Testis (tissue), 3 donors: ENCODE results near the gene TMEM63A. TPM values are rescaled to one million over a fixed set of nuclear protein-coding genes. Genes with fewer than 3 reads are reported as not detected.

ENCODE experiments used
- DNase-seq: peaks from one replicate; pipeline ENCODE4 v3.0.0-alpha.2; 2019
- H3K27ac ChIP-seq, 2 donors: fragments of 200-600 bp; sonication (generic); one replicate each; pipeline ENCODE4 v1.5.1; 2019
- H3K27me3 ChIP-seq: fragments of 200-600 bp; sonication (generic); one replicate; pipeline ENCODE4 v1.5.1; 2019
- H3K36me3 ChIP-seq: fragments of 200-600 bp; sonication (generic); one replicate; pipeline ENCODE4 v1.5.1; 2017; ENCODE audit warnings: low read depth; ENCODE audit errors: missing control alignments
- H3K4me1 ChIP-seq: fragments of 200-600 bp; sonication (generic); one replicate; pipeline ENCODE4 v1.5.1; 2019
- H3K4me3 ChIP-seq, 2 donors: fragments of 200-600 bp; sonication (generic); one replicate each; pipeline ENCODE4 v1.5.1; 2017 to 2019
- H3K9me3 ChIP-seq: fragments of 200-600 bp; sonication (generic); one replicate; pipeline ENCODE4 v1.5.1; 2017
- POLR2A ChIP-seq: fragments of 450-650 bp; IDR thresholded peaks from one replicate; pipeline ENCODE4 v1.6.1; 2017; ENCODE audit warnings: antibody characterized with exemption, mild to moderate bottlenecking, moderate library complexity
- whole genome bisulfite sequencing, 2 donors: methylation state at CpG; one replicate each; pipeline ENCODE4 v1.1.5; 2018; 5-methylcytosine and 5-hydroxymethylcytosine counted together
- intact Hi-C: fragments of 100-400 bp; cut with DNase I; formaldehyde crosslinking; loops from one replicate; pipeline ENCODE4 v1.15.1; 2023; ENCODE audit warnings: low total_unique reads
- polyA plus RNA-seq: library from polyadenylated mRNA; stranded (reverse); fragments of 350-450 nt; fragmentation: Illumina TruSeq; extraction: RNeasy Lipid Tissue Mini Kit (QIAGEN cat#74804); gene quantifications from one replicate; pipeline ENCODE4 v1.2.3, GENCODE V29; 2014; ENCODE audit warnings: low read depth, low replicate concordance; ENCODE audit not compliant: insufficient read depth
- total RNA-seq, 2 donors: library from RNA; depleted of rRNA; stranded (reverse); fragments of >200 nt; gene quantifications; one replicate each; pipeline ENCODE4 v1.2.3, GENCODE V29; 2016
- TF ChIP-seq, protein P1 (sequence below), 3 experiments: fragments of 450-650 bp in 2 of 3; fragments of 200-600 bp in 1 of 3; sonication (generic) in 1 of 3; IDR thresholded peaks; one replicate each; pipeline ENCODE4 v1.5.1; 2016 to 2019; ENCODE audit warnings: antibody characterized with exemption in 3 of 3, mild to moderate bottlenecking in 2 of 3, moderate library complexity in 1 of 3

Gene TMEM63A
- total and polyA plus RNA-seq, 3 donors from 2014 or later = 13.6 to 51.7 (median 46.9) TPM

DNA sequence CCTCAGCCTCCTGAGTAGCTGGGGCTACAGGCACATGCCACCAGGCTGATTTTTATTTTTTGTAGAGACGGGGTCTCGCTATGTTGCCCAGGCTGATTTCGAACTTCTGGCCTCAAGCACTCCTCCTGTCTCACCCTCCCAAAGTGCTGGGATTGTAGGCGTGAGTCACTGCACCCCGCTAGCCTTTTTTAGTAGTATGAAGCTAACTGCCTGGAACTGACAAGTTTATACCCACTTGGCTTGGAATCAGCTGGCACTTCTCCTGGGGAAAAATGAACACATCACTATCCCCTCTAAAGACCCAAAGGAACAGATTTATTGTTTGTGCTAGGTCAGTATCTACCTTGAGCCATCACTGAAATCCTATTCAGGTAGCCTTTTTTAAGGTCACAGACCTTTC is 19.0 kb downstream of the TMEM63A start:
- TF ChIP-seq, protein P1, sequence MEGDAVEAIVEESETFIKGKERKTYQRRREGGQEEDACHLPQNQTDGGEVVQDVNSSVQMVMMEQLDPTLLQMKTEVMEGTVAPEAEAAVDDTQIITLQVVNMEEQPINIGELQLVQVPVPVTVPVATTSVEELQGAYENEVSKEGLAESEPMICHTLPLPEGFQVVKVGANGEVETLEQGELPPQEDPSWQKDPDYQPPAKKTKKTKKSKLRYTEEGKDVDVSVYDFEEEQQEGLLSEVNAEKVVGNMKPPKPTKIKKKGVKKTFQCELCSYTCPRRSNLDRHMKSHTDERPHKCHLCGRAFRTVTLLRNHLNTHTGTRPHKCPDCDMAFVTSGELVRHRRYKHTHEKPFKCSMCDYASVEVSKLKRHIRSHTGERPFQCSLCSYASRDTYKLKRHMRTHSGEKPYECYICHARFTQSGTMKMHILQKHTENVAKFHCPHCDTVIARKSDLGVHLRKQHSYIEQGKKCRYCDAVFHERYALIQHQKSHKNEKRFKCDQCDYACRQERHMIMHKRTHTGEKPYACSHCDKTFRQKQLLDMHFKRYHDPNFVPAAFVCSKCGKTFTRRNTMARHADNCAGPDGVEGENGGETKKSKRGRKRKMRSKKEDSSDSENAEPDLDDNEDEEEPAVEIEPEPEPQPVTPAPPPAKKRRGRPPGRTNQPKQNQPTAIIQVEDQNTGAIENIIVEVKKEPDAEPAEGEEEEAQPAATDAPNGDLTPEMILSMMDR (IDR thresholded peaks at IDR 0.05) = no peak
- TF ChIP-seq POLR2A = no peak
- Histone ChIP-seq H3K36me3 (no peaks in the 10 kb centered on the region), H3K4me3 (no peak overlapping the region), H3K9me3 (no peaks in the 10 kb centered on the region), H3K4me1 (no peaks in the 10 kb centered on the region), H3K27me3 (no peaks in the 10 kb centered on the region), H3K27ac (no peak overlapping the region)
- no peak for DNase-seq
- WGBS, 2 donors = 95 to 97% methylated on average over 5 of the region's 5 CpGs
- intact Hi-C loops = no loop called here

DNA sequence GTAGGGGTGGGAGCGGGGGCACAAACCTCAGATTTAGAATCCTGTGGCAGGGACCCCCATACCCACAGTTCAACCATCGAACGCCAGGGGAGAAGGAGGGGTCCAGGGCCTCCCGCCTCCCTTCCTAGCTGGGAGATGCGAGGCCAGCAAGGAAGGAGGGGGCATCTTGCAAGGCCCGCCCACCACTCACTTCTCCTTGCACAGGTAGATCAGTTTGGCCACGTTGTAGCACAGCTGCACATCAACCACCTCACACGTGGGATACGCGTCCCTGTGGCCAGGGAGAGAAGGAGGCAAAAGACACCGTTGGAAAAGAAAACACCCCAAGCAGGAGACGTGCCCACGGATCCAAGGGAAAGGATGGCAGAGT is 19.6 kb downstream of the TMEM63A start:
- H3K4me3 ChIP-seq = no peak overlapping the region
- no peak for DNase-seq
- intact Hi-C loops = no loop called here
- TF ChIP-seq POLR2A = no peak
- TF ChIP-seq, protein P1 (IDR thresholded peaks at IDR 0.05) = no peak
- H3K27ac ChIP-seq = no peak overlapping the region
- H3K4me1 ChIP-seq = no peaks in the 10 kb centered on the region
- no peaks in the 10 kb centered on the region for H3K9me3 ChIP-seq
- no peaks in the 10 kb centered on the region for H3K36me3 ChIP-seq
- 89 to 90% methylated on average over 12 to 13 of the region's 13 CpGs for whole genome bisulfite sequencing, 2 donors
- H3K27me3 ChIP-seq = no peaks in the 10 kb centered on the region

DNA sequence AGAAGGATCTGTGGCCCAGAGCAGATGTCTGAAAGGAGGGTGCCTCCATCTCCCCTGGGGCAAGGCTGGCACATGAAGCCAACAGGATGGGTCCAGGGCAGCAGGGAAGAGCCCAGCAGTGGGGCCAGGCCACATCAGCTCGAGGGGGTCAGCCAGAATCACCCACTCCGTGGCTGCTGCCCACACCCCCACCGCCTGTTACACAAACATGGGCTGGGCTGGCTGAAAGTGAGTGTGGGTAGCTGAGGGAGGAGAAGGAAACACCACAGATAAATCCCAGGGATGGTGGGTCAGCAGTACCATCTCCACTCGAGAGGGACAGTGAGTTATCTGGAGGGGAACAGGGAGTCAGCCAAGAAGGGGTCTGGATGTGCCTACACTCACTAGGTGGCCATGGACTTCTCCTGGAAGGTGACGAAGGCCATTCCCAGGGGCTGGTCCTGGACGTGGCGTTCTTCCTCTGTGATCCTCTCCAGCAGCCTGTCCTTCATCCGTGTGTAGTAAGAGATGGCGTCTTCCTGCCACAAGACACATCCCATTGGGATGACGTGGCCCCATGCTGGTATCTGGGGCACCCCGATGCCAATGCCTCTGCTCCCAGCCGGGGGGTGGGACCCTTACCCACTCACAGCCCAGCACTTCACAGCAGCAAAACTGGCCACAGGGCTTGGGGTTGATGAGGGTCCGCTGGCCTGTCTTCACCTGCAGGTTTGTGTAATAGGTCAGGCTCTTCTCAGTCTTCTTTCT is 20.2 kb downstream of the TMEM63A start:
- 75 to 90% methylated on average over 5 to 13 of the region's 13 CpGs for WGBS, 2 donors
- Histone ChIP-seq H3K4me3 (no peak overlapping the region), H3K27me3 (no peaks in the 10 kb centered on the region), H3K9me3 (no peaks in the 10 kb centered on the region), H3K36me3 (no peaks in the 10 kb centered on the region), H3K4me1 (no peaks in the 10 kb centered on the region), H3K27ac (no peak overlapping the region)
- no peak for DNase-seq
- TF ChIP-seq, protein P1 (IDR thresholded peaks at IDR 0.05) = no peak
- no peak for TF ChIP-seq POLR2A
- intact Hi-C loops = no loop called here

DNA sequence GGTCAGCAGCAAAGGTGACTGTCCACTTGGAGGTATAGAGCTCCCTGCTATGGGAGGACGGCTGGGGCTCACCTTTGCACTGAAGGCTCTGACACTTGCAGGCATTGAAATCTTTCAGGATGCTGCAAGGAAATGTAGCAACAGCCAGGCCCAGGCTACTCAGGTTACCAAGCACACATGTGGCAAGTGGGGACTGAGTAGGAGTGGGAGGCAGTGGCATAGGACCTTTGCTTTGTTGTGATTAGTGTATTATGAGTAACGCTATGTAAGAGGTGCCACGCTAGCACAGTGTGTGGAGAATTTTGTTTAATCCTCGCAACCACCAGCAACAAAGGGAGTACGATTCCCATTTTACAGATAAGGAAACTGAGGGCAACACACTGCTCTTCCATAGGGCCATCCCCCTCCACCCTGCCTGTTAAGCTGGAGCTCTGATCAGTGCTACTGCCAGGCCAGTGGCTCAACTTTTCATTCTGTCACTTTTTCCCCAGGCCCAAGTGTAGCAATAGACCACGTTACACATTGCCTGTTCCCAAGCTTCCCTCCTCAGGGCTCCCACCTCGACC is 21.2 kb downstream of the TMEM63A start:
- DNase-seq = no peak
- Histone ChIP-seq H3K9me3 (no peaks in the 10 kb centered on the region), H3K27me3 (no peaks in the 10 kb centered on the region), H3K4me1 (no peaks in the 10 kb centered on the region), H3K36me3 (no peaks in the 10 kb centered on the region), H3K27ac (no peak overlapping the region), H3K4me3 (no peak overlapping the region)
- intact Hi-C loops = no loop called here
- 85 to 95% methylated on average over 7 of the region's 7 CpGs for WGBS, 2 donors
- TF ChIP-seq, protein P1 (IDR thresholded peaks at IDR 0.05) = no peak
- TF ChIP-seq POLR2A = no peak

DNA sequence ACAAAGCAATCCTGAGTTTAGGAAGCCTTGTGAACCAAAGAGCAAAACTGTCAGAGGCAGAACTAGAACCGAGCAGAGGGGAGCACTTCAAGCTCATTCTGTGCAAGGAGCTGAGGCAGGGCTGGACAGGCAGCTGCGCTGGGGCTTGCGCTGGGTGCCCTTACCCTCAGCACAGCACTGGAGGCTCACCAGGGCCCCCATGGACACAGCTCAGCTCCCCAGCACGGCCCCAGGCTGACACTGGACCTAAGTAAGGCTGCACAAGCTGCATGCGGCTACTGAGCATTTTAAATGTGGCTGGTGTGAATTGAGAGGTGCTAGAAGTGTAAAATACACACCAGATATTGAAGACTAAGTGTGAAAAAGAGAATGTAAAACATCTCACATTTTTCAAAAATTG is 22.1 kb downstream of the TMEM63A start:
- no peak for DNase-seq
- intact Hi-C loops = no loop called here

More for the DNA sequence above, 22.1 kb downstream of the TMEM63A start:
- H3K27me3 ChIP-seq = no peaks in the 10 kb centered on the region
- no peaks in the 10 kb centered on the region for H3K9me3 ChIP-seq
- no peak for TF ChIP-seq POLR2A
- TF ChIP-seq, protein P1 (IDR thresholded peaks at IDR 0.05) = no peak
- H3K36me3 ChIP-seq = no peaks in the 10 kb centered on the region
- H3K4me1 ChIP-seq = no peaks in the 10 kb centered on the region
- H3K27ac ChIP-seq = no peak overlapping the region
- 86 to 95% methylated on average over 5 of the region's 5 CpGs for WGBS, 2 donors
- H3K4me3 ChIP-seq = no peak overlapping the region
